ENCODE data around the gene CCL17.

DNA sequence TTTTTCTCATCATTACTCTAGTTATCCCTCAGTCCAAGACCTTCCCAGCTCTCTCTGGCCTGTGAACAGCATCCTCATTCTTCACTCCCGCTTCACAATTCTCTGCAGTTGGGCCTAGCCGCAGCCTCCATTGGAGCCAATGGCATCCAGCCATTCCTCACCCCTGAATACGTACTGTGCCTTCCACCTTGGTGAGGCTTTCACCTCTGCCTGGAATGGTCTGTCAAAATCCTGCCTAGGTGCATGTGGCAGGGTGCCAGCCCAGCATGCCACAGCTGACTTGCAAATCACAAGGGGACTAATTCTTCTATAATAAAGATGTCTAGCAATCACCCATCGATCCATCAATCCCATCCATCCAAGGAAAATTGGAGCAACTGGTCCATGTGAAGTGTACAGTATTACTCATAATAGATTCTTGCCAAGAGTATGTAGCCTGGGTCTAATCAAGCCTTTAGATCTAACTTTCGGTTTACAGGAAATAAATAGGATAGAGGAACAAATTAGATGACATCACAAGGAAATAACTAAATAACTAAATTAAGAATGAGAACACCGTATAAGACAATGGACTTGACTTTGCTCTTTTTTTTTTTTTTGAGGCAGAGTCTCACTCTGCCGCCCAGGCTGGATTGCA lies 37.3 kb upstream of the CCL17 start:
- TF ChIP-seq, protein P1, sequence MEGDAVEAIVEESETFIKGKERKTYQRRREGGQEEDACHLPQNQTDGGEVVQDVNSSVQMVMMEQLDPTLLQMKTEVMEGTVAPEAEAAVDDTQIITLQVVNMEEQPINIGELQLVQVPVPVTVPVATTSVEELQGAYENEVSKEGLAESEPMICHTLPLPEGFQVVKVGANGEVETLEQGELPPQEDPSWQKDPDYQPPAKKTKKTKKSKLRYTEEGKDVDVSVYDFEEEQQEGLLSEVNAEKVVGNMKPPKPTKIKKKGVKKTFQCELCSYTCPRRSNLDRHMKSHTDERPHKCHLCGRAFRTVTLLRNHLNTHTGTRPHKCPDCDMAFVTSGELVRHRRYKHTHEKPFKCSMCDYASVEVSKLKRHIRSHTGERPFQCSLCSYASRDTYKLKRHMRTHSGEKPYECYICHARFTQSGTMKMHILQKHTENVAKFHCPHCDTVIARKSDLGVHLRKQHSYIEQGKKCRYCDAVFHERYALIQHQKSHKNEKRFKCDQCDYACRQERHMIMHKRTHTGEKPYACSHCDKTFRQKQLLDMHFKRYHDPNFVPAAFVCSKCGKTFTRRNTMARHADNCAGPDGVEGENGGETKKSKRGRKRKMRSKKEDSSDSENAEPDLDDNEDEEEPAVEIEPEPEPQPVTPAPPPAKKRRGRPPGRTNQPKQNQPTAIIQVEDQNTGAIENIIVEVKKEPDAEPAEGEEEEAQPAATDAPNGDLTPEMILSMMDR (IDR thresholded peaks at IDR 0.05) = no peak
- no peak for TF ChIP-seq EP300 (IDR thresholded peaks at IDR 0.05)

All from ovary (tissue), 3 donors.